Measurements from ENCODE around the gene MRPL10. TPM values are rescaled to one million over a fixed set of nuclear protein-coding genes. Genes with fewer than 3 reads are reported as not detected.

MRPL10 gene
- total and polyA plus RNA-seq, 4 donors: 18.4 to 38.3 (median 30.3) TPM

DNA sequence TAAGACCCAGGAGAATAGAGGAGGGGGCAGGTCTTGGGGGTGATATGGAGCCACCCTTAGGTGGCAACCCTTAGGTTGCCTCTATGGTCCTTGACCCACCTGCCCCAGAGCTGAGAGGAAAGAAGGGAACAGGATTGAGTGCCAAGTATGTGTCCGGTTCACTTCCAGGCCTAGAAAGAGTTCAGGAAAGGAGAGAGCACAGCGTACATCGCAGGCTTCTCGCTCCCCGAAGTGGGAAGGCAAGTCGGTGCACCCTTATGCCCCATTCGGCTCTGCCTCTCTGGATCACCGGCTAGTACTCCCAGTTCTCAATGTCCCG is 19.0 kb upstream of the MRPL10 start:
- ATAC-seq (ENCODE audit: insufficient read depth, low FRiP score): no peak
- Histone ChIP-seq H3K36me3 (ENCODE audit: control insufficient read depth in 4 of 4, insufficient read depth in 4 of 4, low read length in 4 of 4) (no peaks in the 10 kb centered on the region), H3K27me3 (ENCODE audit: control insufficient read depth in 3 of 3, insufficient read depth in 3 of 3, low read length in 2 of 3) (peaks cover 2 to 71% (median 64%) of the 10 kb centered on the region in 3 donors), H3K4me3 (no peak overlapping the region), H3K27ac (ENCODE audit: low read depth in 1 of 2, low read length in 1 of 2) (peak overlapping the region in 1 of 2 donors; percentile 63), H3K4me1 (ENCODE audit: control insufficient read depth in 5 of 5, insufficient read depth in 5 of 5, low read length in 5 of 5) (peaks cover 6 to 41% (median 8%) of the 10 kb centered on the region in 5 donors), H3K9ac (ENCODE audit: insufficient read depth in 1 of 2, low read length in 2 of 2) (no peak overlapping the region), H3K9me3 (ENCODE audit: control insufficient read depth in 4 of 4, insufficient read depth in 3 of 4, low read length in 3 of 4) (no peaks in the 10 kb centered on the region)
- no peak for DNase-seq
- TF ChIP-seq, protein P1, sequence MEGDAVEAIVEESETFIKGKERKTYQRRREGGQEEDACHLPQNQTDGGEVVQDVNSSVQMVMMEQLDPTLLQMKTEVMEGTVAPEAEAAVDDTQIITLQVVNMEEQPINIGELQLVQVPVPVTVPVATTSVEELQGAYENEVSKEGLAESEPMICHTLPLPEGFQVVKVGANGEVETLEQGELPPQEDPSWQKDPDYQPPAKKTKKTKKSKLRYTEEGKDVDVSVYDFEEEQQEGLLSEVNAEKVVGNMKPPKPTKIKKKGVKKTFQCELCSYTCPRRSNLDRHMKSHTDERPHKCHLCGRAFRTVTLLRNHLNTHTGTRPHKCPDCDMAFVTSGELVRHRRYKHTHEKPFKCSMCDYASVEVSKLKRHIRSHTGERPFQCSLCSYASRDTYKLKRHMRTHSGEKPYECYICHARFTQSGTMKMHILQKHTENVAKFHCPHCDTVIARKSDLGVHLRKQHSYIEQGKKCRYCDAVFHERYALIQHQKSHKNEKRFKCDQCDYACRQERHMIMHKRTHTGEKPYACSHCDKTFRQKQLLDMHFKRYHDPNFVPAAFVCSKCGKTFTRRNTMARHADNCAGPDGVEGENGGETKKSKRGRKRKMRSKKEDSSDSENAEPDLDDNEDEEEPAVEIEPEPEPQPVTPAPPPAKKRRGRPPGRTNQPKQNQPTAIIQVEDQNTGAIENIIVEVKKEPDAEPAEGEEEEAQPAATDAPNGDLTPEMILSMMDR (IDR thresholded peaks at IDR 0.05; ENCODE audit: control extremely low read depth, extremely low read depth): no peak
- 36 to 56% methylated on average over 9 of the region's 9 CpGs for WGBS, 2 donors

DNA sequence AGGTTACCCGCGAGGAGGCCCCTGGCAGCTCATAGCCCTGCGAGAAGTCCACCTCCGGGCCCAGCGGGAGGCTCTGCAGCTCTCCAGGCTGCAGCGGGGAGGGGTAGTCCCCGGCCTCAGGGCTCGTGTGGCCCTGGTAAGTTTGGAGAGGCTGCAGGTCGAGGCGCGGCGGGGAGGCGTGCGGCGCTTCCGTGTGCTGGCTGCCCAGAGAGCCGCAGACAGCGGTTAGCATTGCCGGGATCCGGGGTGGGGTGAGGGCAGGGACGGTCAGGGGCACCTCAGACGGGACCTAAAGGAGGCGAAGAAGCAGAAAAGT is 16.8 kb upstream of the MRPL10 start:
- Histone ChIP-seq H3K4me3 (no peak overlapping the region), H3K27me3 (ENCODE audit: control insufficient read depth in 3 of 3, insufficient read depth in 3 of 3, low read length in 2 of 3) (peaks cover 2 to 52% (median 44%) of the 10 kb centered on the region in 3 donors), H3K9me3 (ENCODE audit: control insufficient read depth in 4 of 4, insufficient read depth in 3 of 4, low read length in 3 of 4) (no peaks in the 10 kb centered on the region), H3K9ac (ENCODE audit: insufficient read depth in 1 of 2, low read length in 2 of 2) (no peak overlapping the region), H3K36me3 (ENCODE audit: control insufficient read depth in 4 of 4, insufficient read depth in 4 of 4, low read length in 4 of 4) (no peaks in the 10 kb centered on the region), H3K27ac (ENCODE audit: low read depth in 1 of 2, low read length in 1 of 2) (no peak overlapping the region), H3K4me1 (ENCODE audit: control insufficient read depth in 5 of 5, insufficient read depth in 5 of 5, low read length in 5 of 5) (peaks cover 6 to 62% (median 17%) of the 10 kb centered on the region in 5 donors)
- 71 to 72% methylated on average over 20 to 23 of the region's 23 CpGs for whole genome bisulfite sequencing, 2 donors
- ATAC-seq (ENCODE audit: insufficient read depth, low FRiP score) (no peak), DNase-seq (no peak)
- TF ChIP-seq, protein P1 (IDR thresholded peaks at IDR 0.05; ENCODE audit: control extremely low read depth, extremely low read depth): no peak

DNA sequence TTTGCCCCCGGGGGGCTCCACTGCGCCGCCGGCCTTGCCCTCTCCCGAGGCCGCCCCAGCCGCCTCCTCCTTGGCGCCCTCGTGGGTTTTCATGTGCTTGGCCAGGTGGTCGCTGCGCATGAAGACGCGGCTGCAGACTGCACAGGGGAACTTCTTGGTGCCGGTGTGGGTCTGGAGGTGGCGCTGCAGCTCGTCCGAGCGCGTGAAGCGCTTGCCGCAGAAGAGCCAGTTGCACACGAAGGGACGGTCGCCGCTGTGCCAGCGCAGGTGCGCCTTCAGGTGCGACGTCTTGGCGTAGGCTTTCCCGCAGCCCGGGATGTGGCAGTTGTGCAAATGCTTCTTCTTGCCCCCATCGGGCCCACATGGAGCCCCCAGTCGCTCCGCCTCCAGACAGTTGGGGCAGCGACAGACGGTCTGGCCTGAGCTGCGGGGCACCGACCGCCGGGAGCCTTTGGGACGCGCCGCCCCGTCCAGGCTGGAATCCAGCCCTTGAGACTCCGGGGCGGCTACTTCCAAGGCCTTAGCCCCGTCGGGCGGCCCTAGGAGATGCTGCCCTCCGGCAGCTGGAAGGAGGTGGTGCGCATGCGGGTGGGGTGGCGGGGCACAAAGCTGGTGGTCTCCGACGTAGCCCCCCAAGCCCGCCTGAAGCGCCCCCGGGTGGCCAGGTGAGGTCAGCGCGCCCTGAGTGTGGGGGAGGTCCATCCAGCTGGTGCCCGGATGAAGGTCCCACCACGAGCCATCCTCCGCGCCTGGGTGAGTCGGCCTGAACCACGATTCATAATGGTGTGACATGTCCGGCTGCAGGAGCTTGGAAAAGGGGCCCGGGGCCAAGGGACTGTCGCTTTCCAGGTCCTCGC is 16.2 kb upstream of the MRPL10 start:
- peak in 1 of 3 donors; percentile 35 for DNase-seq
- no peaks in the 10 kb centered on the region for H3K36me3 ChIP-seq (ENCODE audit: control insufficient read depth in 4 of 4, insufficient read depth in 4 of 4, low read length in 4 of 4)
- no peak overlapping the region for H3K4me3 ChIP-seq
- 33 to 45% methylated on average over 70 to 71 of the region's 71 CpGs for WGBS, 2 donors
- peaks cover 6 to 66% (median 20%) of the 10 kb centered on the region in 5 donors for H3K4me1 ChIP-seq (ENCODE audit: control insufficient read depth in 5 of 5, insufficient read depth in 5 of 5, low read length in 5 of 5)
- peaks cover 2 to 46% (median 38%) of the 10 kb centered on the region in 3 donors for H3K27me3 ChIP-seq (ENCODE audit: control insufficient read depth in 3 of 3, insufficient read depth in 3 of 3, low read length in 2 of 3)
- H3K27ac ChIP-seq (ENCODE audit: low read depth in 1 of 2, low read length in 1 of 2): no peak overlapping the region
- no peak overlapping the region for H3K9ac ChIP-seq (ENCODE audit: insufficient read depth in 1 of 2, low read length in 2 of 2)
- ATAC-seq (ENCODE audit: insufficient read depth, low FRiP score): no peak
- no peaks in the 10 kb centered on the region for H3K9me3 ChIP-seq (ENCODE audit: control insufficient read depth in 4 of 4, insufficient read depth in 3 of 4, low read length in 3 of 4)
- TF ChIP-seq, protein P1 (IDR thresholded peaks at IDR 0.05; ENCODE audit: control extremely low read depth, extremely low read depth): no peak
